Nucleus accumbens (tissue), 56 donors: ENCODE results near the gene COL13A1.

ENCODE experiments used
- DNase-seq, 56 donors: peaks; one replicate each; lab custom pipeline; 2025; lab: John Stamatoyannopoulos, UW

COL13A1 gene

DNA sequence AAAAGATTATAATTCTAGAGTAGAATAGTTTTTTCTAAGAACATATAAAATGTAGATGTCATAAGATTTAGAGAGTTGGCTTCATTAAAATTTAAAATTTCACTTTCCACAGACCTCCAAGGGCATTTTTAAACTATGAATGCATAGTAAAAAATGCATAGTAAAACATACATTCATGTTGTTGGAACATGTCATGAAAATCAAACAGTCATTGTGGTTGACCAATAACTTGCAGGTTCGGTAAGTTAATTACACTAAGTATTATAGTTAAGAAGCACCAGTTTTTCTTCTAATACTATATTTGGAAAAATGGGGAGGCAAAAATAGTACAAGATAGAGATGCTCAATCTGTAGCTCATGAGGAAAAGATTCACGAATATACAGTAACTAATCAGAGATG lies 189.4 kb downstream of the COL13A1 start:
- DNase-seq: no peak

GRCh38 chr10:69994262-69994661 lies 192.6 kb downstream of the COL13A1 start:
- peak in 23 of 56 donors; percentile 1 to 46 (median 10) for DNase-seq

DNA sequence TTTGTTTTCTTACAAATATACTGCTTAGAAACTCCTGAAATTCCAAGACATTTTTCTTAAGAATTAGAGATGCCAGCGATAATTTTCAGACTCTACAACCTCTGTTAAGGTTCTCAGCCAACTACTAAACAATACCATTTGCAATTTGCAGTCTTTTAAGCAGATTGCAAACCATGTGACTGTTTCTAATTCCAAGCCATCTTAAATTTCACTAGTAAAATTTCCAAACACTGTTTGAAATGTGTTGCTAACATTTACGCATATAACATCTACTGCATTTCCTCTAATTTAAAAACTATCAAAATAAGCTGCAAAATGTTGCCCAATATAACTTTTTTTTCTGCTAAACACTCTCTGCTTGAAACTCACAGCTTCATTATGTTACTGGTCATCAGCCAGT lies 194.9 kb downstream of the COL13A1 start:
- DNase-seq: no peak

GRCh38 chr10:70000262-70000661 lies 198.6 kb downstream of the COL13A1 start:
- DNase-seq: no peak

GRCh38 chr10:70007116-70007820 lies 205.6 kb downstream of the COL13A1 start:
- DNase-seq: no peak
